NCI-H2196 (cell line): ENCODE data around the gene RBM22.

Experiments
- DNase-seq: peaks from one replicate; lab custom pipeline; 2025; ENCODE audit not compliant: unreplicated experiment; lab: John Stamatoyannopoulos, UW

The RBM22 gene

GRCh38 chr5:150672884-150673275 is 28.0 kb downstream of the RBM22 start:
- DNase-seq, result no peak

GRCh38 chr5:150672237-150672883 is 28.5 kb downstream of the RBM22 start:
- no peak for DNase-seq

GRCh38 chr5:150671509-150672236 is 29.2 kb downstream of the RBM22 start:
- DNase-seq, result no peak

GRCh38 chr5:150670948-150671310 is 29.9 kb downstream of the RBM22 start:
- no peak for DNase-seq

- no peak for DNase-seq
Observed at GRCh38 chr5:150670275-150670947, 30.5 kb downstream of the RBM22 start.

- DNase-seq, result no peak
Observed at GRCh38 chr5:150665044-150665443, 35.8 kb downstream of the RBM22 start.

- no peak for DNase-seq
Observed at GRCh38 chr5:150663936-150664335, 36.9 kb downstream of the RBM22 start.

GRCh38 chr5:150662731-150663516 is 37.9 kb downstream of the RBM22 start:
- DNase-seq, result no peak

GRCh38 chr5:150661821-150662596 is 38.9 kb downstream of the RBM22 start:
- DNase-seq, result no peak

- no peak for DNase-seq
Observed at GRCh38 chr5:150661086-150661485, 39.8 kb downstream of the RBM22 start, which contains the start of gene MYOZ3. TSS of gene MYOZ3 (plus strand) at chr5:150661251. CDS start at chr5:150662942, 1,691 bp downstream.

GRCh38 chr5:150660108-150660831 is 40.6 kb downstream of the RBM22 start:
- no peak for DNase-seq

GRCh38 chr5:150659360-150660107 is 41.3 kb downstream of the RBM22 start:
- DNase-seq, result no peak

- no peak for DNase-seq
Observed at GRCh38 chr5:150658699-150659265, 42.1 kb downstream of the RBM22 start.

- DNase-seq, result no peak
Observed at GRCh38 chr5:150658121-150658520, 42.7 kb downstream of the RBM22 start.

GRCh38 chr5:150656191-150657132 is 44.4 kb downstream of the RBM22 start:
- peak; percentile 80 for DNase-seq

- DNase-seq, result no peak
Observed at GRCh38 chr5:150655221-150655620, 45.6 kb downstream of the RBM22 start.

GRCh38 chr5:150653762-150654556 is 46.9 kb downstream of the RBM22 start:
- no peak for DNase-seq
